Colonic mucosa (tissue), 4 donors: Measurements from ENCODE around the gene CREB5. TPM values are rescaled to one million over a fixed set of nuclear protein-coding genes. Genes with fewer than 3 reads are reported as not detected.

Experiments
- DNase-seq: peaks from one replicate; pipeline ENCODE4 v3.0.0-alpha.2; 2020
- H3K27ac ChIP-seq: fragments of 200-600 bp; one replicate; pipeline ENCODE4 v1.8.0; 2021
- H3K27me3 ChIP-seq: fragments of 200-600 bp; one replicate; pipeline ENCODE4 v1.8.0; 2021
- H3K36me3 ChIP-seq: fragments of 200-600 bp; one replicate; pipeline ENCODE4 v1.8.0; 2021
- H3K4me1 ChIP-seq: fragments of 200-600 bp; one replicate; pipeline ENCODE4 v1.8.0; 2021; ENCODE audit warnings: mild to moderate bottlenecking
- H3K4me3 ChIP-seq: fragments of 200-600 bp; one replicate; pipeline ENCODE4 v1.8.0; 2021
- H3K9ac ChIP-seq, 2 donors: one replicate each; pipeline ENCODE4 v1.7.0; 2013; ENCODE audit warnings: control low read depth in 2 of 2, low read depth in 2 of 2, low read length in 2 of 2
- H3K9me3 ChIP-seq: fragments of 200-600 bp; one replicate; pipeline ENCODE4 v1.8.0; 2021
- intact Hi-C: fragments of 100-400 bp; cut with DNase I; formaldehyde crosslinking; loops from one replicate; pipeline ENCODE4 v1.14.1; 2022
- total RNA-seq, 2 donors: library from RNA; stranded (reverse); fragmentation: NEBNext Ultra II Directional in 1 of 2; extraction: Animal tissue kit (Norgen Biotek cat#: 25700) in 1 of 2; gene quantifications; one replicate each; pipeline ENCODE4 v1.2.1, GENCODE V29; 2021
- TF ChIP-seq, protein P1 (sequence below): fragments of 200-600 bp; IDR thresholded peaks from one replicate; pipeline ENCODE4 v1.8.0; 2022; ENCODE audit warnings: antibody characterized with exemption, mild to moderate bottlenecking
- donor health status: healthy.
- donor health status: DM: no; HTN: no; CAD: no.
- donor health status: DM: no; HTN: no; CAD: no.

CREB5 gene
- total RNA-seq, 2 donors from 2014 or later = 0.54 to 3.6 TPM

DNA sequence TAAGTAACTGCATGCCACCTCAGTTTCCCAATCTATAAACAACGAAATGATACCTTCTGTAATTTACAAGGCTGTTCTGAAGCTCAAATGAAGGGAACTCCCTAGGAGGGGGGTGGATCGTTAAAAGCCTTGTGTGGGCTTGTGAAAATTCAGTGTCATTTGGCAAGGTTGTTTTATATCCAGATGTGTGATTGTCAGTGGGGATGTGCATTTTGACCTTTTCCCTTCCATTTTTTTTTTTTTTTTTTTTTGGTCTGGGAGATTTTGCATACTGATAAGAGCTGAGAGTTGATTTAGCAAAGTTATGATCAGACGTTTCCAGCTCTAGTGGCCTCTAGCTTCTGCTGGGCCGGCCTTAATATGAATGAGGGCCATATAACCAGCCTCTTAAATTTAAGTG lies 22.8 kb downstream of the CREB5 start:
- TF ChIP-seq, protein P1, sequence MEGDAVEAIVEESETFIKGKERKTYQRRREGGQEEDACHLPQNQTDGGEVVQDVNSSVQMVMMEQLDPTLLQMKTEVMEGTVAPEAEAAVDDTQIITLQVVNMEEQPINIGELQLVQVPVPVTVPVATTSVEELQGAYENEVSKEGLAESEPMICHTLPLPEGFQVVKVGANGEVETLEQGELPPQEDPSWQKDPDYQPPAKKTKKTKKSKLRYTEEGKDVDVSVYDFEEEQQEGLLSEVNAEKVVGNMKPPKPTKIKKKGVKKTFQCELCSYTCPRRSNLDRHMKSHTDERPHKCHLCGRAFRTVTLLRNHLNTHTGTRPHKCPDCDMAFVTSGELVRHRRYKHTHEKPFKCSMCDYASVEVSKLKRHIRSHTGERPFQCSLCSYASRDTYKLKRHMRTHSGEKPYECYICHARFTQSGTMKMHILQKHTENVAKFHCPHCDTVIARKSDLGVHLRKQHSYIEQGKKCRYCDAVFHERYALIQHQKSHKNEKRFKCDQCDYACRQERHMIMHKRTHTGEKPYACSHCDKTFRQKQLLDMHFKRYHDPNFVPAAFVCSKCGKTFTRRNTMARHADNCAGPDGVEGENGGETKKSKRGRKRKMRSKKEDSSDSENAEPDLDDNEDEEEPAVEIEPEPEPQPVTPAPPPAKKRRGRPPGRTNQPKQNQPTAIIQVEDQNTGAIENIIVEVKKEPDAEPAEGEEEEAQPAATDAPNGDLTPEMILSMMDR = no peak
- DNase-seq = no peak
- no peaks in the 10 kb centered on the region for H3K9me3 ChIP-seq
- H3K36me3 ChIP-seq = no peaks in the 10 kb centered on the region
- no peaks in the 10 kb centered on the region for H3K27me3 ChIP-seq
- no peak overlapping the region for H3K4me3 ChIP-seq
- no peak overlapping the region for H3K27ac ChIP-seq
- H3K9ac ChIP-seq = no peak overlapping the region
- H3K4me1 ChIP-seq = no peaks in the 10 kb centered on the region
- intact Hi-C loops = no loop called here

DNA sequence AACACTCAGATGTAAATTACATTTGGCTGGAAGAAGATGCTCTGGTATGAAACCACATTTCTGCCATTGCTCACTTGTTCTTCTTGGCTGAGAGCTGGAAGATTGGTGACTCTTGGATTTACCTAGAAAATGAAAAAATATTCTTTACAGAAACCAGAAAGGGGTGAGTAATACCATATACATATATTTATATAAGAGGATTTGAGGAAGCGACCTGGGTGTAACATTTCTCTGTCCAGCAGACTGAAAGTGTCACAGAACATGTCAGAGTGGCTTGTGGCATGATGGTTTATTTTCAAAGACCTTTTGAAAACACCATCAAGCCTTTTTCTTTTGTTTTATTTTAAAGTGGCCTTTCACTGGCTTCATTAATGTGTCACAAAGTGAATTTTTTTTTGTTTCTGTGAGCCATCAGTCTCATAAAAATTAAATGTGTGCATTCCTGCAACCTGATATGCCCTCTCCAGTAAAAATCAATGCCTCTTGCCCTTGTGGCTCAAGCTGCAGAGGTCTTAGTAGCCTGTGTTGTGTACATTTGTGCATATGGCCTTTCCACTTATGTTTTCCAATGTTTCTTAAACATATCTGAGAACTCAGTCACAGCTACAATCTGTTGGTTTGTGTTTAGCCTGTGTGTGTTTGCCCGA lies 23.5 kb downstream of the CREB5 start:
- intact Hi-C loops = no loop called here
- Histone ChIP-seq H3K4me1 (no peaks in the 10 kb centered on the region), H3K27me3 (no peaks in the 10 kb centered on the region), H3K27ac (no peak overlapping the region), H3K9ac (no peak overlapping the region), H3K9me3 (no peaks in the 10 kb centered on the region), H3K4me3 (no peak overlapping the region), H3K36me3 (no peaks in the 10 kb centered on the region)
- no peak for DNase-seq
- TF ChIP-seq, protein P1 = no peak

DNA sequence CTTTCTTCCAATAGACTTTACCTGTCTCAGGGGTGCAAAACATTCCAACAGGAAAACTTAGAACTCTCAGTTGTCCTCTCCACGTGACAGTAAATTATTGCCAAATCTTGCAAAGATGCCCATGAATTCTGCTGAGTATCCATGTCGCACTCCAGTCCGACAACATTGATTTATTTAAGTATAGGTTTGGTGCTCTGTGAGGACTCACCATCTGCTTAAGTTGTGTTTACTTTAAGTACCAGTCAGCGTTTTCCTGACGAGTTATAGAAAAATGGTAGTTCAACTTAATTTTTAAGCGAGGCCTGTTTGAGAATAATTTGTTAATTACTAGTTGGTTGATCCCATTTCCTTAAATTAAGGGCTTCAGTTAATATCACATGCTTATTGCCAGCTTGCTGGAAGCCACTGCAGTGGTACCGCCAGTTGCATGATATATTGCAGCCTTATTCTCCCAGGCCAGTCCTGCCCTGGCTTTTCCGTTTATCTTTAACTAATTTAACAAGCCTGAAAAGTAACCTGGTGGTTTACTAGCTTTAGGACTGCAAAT lies 27.8 kb downstream of the CREB5 start:
- no peak overlapping the region for H3K27ac ChIP-seq
- H3K4me3 ChIP-seq = no peak overlapping the region
- no peaks in the 10 kb centered on the region for H3K9me3 ChIP-seq
- TF ChIP-seq, protein P1 = no peak
- H3K4me1 ChIP-seq = no peaks in the 10 kb centered on the region
- no peak for DNase-seq
- no peaks in the 10 kb centered on the region for H3K36me3 ChIP-seq
- H3K27me3 ChIP-seq = no peaks in the 10 kb centered on the region
- intact Hi-C loops = no loop called here
- H3K9ac ChIP-seq = no peak overlapping the region

DNA sequence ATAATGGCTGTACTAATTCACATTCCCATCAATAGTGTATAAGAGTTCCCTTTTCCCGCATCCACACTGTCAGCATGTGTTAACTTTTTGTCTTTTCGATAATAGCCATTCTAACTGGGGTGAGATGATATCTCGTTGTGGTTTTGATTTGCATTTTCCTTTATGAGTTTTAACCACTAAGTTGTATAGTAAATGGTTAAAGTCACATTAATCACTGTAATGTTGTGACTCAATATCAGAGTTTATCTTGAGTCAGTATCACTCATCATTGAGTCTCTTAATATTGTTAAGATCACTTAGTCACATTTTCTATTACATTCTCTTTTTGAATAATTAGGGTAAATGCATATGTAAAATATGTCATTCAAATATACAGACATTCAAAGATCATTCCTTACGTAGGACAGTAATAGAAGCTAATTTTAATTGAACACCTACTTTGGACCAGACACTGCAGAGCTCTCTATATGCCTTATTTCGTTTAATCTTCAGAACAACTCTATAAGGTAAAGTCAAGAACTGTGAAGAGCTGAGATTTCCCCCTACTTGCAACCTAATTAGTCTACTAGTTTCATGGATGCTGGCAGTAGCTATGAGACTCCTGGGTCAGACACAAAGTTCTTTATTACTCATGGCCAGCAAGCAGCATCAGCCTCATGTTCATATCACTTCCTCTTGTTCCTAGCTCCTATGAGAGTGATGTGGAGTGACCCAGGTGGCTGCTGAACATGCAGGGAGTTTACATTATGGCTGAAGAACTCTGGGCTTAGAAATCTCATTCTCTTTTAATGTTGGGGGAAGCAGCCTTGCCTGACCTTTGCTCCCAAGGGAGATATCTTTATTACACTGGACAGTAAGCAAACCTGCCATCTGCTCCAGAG lies 30.5 kb downstream of the CREB5 start:
- Histone ChIP-seq H3K9ac (no peak overlapping the region), H3K4me3 (no peak overlapping the region), H3K4me1 (no peaks in the 10 kb centered on the region), H3K36me3 (no peaks in the 10 kb centered on the region), H3K27ac (no peak overlapping the region), H3K27me3 (no peaks in the 10 kb centered on the region), H3K9me3 (no peaks in the 10 kb centered on the region)
- intact Hi-C loops = no loop called here
- no peak for DNase-seq
- TF ChIP-seq, protein P1 = no peak

DNA sequence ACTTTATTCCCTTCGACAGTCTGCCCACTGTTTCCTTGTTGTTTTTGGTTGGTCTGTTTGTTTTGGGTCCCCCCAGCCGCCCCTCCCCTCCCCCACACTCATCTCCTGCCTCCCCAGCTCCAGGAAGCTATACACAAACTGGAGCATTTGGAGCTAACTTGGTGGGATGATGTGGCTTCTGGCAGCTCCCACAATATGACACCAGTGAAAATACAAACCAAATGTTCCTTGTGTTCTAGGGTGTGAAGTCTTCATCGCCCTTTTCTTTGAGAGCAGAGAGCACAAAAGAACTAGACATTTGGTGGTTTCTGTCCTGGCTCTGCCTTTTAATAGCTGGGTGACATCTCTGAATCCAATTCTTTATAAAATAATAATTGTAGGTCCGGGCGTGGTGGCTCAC lies 33.8 kb downstream of the CREB5 start:
- intact Hi-C loops = no loop called here
- H3K36me3 ChIP-seq = no peaks in the 10 kb centered on the region

More for the DNA sequence above, 33.8 kb downstream of the CREB5 start:
- no peak overlapping the region for H3K27ac ChIP-seq
- no peaks in the 10 kb centered on the region for H3K27me3 ChIP-seq
- H3K9me3 ChIP-seq = no peaks in the 10 kb centered on the region
- TF ChIP-seq, protein P1 = no peak
- no peak overlapping the region for H3K4me3 ChIP-seq
- H3K9ac ChIP-seq = no peak overlapping the region
- DNase-seq = no peak
- no peaks in the 10 kb centered on the region for H3K4me1 ChIP-seq
